GM10266 (cell line): Measurements from ENCODE around the gene GC.

ENCODE experiments used
- DNase-seq: peaks from one replicate; pipeline ENCODE4 v3.0.0; 2012; ENCODE audit errors: extremely low spot score
- TF ChIP-seq, protein P1 (sequence below): IDR thresholded peaks from 2 replicates; pipeline ENCODE4 v1.5.1; 2012; ENCODE audit warnings: mild to moderate bottlenecking, low read depth; ENCODE audit not compliant: control insufficient read depth, insufficient read depth; ENCODE audit errors: missing control alignments

GC gene

DNA sequence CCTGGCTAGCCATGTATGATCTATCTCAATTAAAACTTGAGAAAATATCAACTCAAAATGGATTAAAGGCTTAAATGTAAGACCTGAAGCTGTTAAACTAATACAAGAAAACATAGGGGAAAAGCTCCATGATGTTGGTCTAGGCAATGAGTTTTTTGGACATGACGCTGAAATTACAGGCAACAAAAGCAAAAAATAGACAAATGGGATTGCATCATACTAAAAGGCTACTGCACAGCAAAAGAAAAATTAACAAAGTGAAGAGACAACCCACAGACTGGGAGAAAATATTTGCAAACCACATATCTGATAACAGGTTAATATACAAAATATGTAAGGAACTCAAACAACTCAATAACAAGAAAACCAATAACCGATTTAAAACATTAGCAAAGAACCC, 8.4 kb downstream of the GC start:
- TF ChIP-seq, protein P1, sequence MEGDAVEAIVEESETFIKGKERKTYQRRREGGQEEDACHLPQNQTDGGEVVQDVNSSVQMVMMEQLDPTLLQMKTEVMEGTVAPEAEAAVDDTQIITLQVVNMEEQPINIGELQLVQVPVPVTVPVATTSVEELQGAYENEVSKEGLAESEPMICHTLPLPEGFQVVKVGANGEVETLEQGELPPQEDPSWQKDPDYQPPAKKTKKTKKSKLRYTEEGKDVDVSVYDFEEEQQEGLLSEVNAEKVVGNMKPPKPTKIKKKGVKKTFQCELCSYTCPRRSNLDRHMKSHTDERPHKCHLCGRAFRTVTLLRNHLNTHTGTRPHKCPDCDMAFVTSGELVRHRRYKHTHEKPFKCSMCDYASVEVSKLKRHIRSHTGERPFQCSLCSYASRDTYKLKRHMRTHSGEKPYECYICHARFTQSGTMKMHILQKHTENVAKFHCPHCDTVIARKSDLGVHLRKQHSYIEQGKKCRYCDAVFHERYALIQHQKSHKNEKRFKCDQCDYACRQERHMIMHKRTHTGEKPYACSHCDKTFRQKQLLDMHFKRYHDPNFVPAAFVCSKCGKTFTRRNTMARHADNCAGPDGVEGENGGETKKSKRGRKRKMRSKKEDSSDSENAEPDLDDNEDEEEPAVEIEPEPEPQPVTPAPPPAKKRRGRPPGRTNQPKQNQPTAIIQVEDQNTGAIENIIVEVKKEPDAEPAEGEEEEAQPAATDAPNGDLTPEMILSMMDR, result no peak
- DNase-seq, result no peak

DNA sequence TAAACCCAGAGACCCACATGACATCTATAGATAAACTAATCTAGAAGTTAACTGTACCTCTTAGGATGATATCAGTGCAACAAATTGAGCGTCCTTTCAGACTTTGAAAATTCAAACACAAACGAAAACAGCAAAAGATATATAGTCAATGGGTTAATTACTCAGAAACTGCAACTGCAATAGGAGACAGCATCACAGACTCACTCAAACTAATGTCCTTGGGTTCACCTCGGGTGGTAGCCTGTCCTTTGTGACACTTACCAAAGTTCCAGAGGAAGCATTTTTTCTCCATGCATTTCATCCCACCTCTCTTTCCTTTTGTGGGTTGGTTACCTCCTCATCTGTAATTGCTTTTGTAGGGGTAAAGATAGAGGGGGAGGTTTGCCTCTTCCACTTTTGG, 9.7 kb downstream of the GC start:
- TF ChIP-seq, protein P1, result no peak
- DNase-seq, result no peak

DNA sequence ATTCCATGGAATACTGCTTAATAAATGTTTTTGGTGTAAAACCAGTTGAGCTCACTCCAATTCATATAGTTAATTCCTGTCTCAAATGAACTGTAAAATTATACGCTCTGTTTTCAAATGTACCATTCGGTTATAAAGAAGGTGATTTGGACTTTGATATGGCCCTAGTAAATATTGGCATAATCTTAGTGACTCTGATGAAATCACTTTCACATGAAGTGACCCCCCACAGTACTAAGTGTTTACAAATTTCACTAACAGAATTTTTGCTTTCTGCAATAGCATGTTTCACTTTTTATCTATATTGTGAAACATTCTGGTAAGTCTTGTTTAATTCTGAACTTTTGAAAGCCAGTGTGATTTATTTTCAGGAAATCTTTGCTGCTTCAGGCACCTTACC, 10.9 kb downstream of the GC start:
- no peak for DNase-seq
- TF ChIP-seq, protein P1, result no peak

DNA sequence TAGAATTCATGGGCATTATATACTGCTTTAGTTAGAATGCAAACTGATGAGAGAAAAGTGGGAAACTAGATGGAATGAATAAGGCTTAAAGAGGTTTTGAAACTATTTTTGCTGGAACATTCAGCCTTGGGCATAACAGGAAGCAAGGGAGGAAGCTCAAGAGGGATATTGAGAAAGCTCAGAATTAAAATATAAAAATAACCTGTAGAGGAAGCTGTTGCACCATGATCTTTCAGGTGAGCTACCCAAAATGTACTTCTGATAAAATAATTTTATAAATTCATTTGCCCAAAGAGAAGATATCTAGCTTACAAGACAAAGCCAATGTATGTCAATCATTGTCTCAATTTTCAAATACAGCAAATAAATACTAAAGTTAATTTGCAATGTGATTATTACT, 11.3 kb downstream of the GC start:
- no peak for DNase-seq

DNA sequence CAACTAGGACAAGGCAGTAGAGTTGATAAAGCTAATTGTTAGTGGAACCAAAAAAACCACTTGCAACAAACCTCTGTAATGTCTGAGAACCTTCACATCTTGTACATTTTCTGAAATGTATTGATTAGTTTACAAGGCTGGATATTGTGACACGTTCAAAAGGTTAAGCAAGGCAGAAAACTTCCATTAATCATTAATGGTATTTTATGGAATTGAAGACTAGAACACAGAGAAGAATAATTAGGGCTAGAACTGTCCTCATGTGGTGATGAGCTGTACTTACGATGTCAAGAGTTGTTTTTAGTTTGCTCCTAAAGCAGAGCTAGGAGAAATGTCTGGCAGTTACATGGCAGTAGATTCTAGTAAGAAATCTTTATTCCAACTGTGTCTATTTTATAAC, 12.3 kb downstream of the GC start:
- DNase-seq, result no peak
- TF ChIP-seq, protein P1, result no peak

More for the DNA sequence above, 11.3 kb downstream of the GC start:
- TF ChIP-seq, protein P1, result no peak

DNA sequence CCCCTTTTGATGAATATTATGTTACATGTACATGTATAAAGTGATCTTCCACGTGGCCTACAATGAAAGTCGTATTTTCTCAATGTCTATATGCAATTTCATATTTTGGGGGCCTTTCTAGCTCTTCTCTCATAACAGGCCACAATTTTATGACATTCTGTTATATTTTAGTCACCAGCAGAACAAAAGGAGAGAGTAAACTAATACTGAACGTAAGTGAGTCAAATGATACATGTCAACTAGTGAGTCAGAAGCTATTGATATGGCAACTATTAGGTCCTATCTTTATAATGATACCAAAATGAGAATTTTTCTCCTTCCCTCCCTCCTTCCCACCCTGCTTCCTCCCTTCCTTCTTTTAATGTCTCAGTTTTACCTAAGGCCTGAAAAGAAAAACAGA, 14.4 kb downstream of the GC start:
- TF ChIP-seq, protein P1, result no peak
- DNase-seq, result no peak

DNA sequence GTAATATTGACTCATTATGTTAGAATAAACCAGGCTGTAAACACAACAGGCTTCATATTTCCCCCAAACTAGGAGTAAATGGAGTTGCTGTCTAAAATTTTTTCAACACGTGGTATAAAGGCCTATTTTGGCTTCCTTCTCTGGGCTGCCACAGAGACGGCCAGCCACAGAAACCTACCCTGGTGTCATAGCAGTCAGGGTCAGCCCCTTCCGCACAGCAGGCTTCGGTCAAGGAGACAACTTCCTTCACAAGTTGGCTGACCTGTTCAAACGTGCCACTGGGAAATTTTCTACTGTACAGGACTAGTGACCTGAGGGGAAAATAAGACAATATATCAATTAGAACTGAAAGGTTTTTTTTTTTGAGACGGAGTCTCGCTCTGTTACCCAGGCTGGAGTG, 15.8 kb downstream of the GC start:
- TF ChIP-seq, protein P1, result no peak
- DNase-seq, result no peak
